ENCODE data around the gene CCNB3.
"Not testable (repeated sequence)": the region's sequence is repeated elsewhere in the genome, so short reads cannot be mapped to it uniquely, and the experiment has no call there.

Gene CCNB3

GRCh38 chrX:50204364-50204899 lies at the start of gene CCNB3:
CCNB3 (plus strand) TSS chrX:50204765; CDS start chrX:50285164, 80,399 bp downstream.
- DNase-seq (ENCODE audit: low read depth) = peak; percentile 14

GRCh38 chrX:50157545-50158135 lies 46.9 kb upstream of the CCNB3 start:
- no peak for DNase-seq (ENCODE audit: low read depth)

- no peak for DNase-seq (ENCODE audit: low read depth)
Observed at GRCh38 chrX:50158593-50158992, 46.0 kb upstream of the CCNB3 start.

- no peak for DNase-seq (ENCODE audit: low read depth)
Observed at GRCh38 chrX:50161127-50161526, 43.4 kb upstream of the CCNB3 start.

- no peak for DNase-seq (ENCODE audit: low read depth)
Observed at GRCh38 chrX:50165727-50166126, 38.8 kb upstream of the CCNB3 start.

GRCh38 chrX:50167366-50167765 lies 37.2 kb upstream of the CCNB3 start:
- DNase-seq (ENCODE audit: low read depth) = no peak

GRCh38 chrX:50168241-50168687 lies 36.3 kb upstream of the CCNB3 start:
- no peak for DNase-seq (ENCODE audit: low read depth)

GRCh38 chrX:50169717-50170116 lies 34.8 kb upstream of the CCNB3 start:
- no peak for DNase-seq (ENCODE audit: low read depth)

- no peak for DNase-seq (ENCODE audit: low read depth)
Observed at GRCh38 chrX:50180073-50180940, 24.3 kb upstream of the CCNB3 start.

GRCh38 chrX:50183891-50184290 lies 20.7 kb upstream of the CCNB3 start:
- DNase-seq (ENCODE audit: low read depth) = no peak

- DNase-seq (ENCODE audit: low read depth) = no peak
Observed at GRCh38 chrX:50188859-50189600, 15.5 kb upstream of the CCNB3 start.

GRCh38 chrX:50198348-50198747 lies 6.2 kb upstream of the CCNB3 start:
- no peak for DNase-seq (ENCODE audit: low read depth)

- DNase-seq (ENCODE audit: low read depth) = no peak
Observed at GRCh38 chrX:50200907-50201306, 3.7 kb upstream of the CCNB3 start, which contains the start of gene AKAP4. AKAP4 (minus strand) TSS chrX:50201007; CDS start chrX:50200889, 118 bp downstream.

GRCh38 chrX:50202539-50202938 lies 2.0 kb upstream of the CCNB3 start:
- DNase-seq (ENCODE audit: low read depth) = no peak

- DNase-seq (ENCODE audit: low read depth) = no peak
Observed at GRCh38 chrX:50206753-50207152, 2.2 kb downstream of the CCNB3 start.

GRCh38 chrX:50211510-50211909 lies 6.9 kb downstream of the CCNB3 start:
- no peak for DNase-seq (ENCODE audit: low read depth)

GRCh38 chrX:50281253-50281652 lies 76.7 kb downstream of the CCNB3 start:
- DNase-seq (ENCODE audit: low read depth) = no peak

GRCh38 chrX:50327235-50327634 lies 122.7 kb downstream of the CCNB3 start:
- DNase-seq (ENCODE audit: low read depth) = no peak

GRCh38 chrX:50332668-50333067 lies 128.1 kb downstream of the CCNB3 start:
- DNase-seq (ENCODE audit: low read depth) = not testable (repeated sequence)

- no peak for DNase-seq (ENCODE audit: low read depth)
Observed at GRCh38 chrX:50333308-50333707, 128.7 kb downstream of the CCNB3 start.

GRCh38 chrX:50343917-50344316 lies 139.4 kb downstream of the CCNB3 start:
- no peak for DNase-seq (ENCODE audit: low read depth)

- no peak for DNase-seq (ENCODE audit: low read depth)
Observed at GRCh38 chrX:50372966-50373365, 168.4 kb downstream of the CCNB3 start.
